GM19324 (cell line): ENCODE measurements around the gene TROAP.
A peak's percentile ranks its signal among the peaks of the same experiment; 100 is the strongest.
"Not testable (repeated sequence)": the region's sequence is repeated elsewhere in the genome, so short reads cannot be mapped to it uniquely, and the experiment has no call there.

Source experiments
- ATAC-seq: cut with Tn5 transposase; IDR thresholded peaks from one replicate; pipeline ENCODE4 v1.9.1; 2021; ENCODE audit warnings: mild to moderate bottlenecking, moderate library complexity; ENCODE audit not compliant: unreplicated experiment, low FRiP score

The TROAP gene

DNA sequence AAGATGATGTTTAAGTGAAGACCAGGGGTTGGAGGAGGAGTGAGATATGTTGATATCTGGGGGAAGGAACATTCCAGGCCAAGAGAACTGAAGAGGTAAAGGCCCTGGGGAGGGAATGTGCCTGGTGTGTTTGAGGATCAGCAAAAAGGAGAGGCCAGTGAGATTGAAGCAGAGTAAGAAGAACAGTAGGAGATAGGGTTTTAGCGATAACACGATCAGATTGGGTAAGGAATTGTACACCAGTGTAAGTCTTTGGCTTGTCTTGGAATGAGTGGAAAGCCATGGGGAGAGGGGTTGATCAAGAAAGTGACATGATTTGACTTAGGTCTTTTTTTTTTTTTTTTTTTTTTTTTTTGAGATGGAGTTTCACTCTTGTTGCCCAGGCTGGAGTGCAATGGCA, 4.8 kb downstream of the TROAP start:
- no peak for ATAC-seq

DNA sequence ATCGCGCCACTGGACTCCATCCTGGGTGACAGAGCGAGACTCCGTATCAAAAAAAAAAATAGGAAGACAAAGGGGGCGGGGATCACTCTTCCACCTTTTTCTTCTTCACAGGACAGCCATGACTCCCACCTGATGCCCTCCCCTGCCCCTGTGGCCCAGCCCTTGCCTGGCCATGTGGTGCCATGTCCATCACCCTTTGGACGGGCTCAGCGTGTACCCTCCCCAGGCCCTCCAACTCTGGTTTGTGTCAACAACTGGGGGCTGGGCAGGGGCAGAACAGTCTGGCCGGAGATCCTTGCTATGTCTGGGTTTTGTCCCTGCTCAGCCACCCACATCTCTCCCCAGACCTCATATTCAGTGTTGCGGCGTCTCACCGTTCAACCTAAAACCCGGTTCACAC, 5.8 kb downstream of the TROAP start:
- no peak for ATAC-seq

GRCh38 chr12:49330032-49330619, 7.1 kb downstream of the TROAP start:
- ATAC-seq = no peak

GRCh38 chr12:49330631-49331379, 7.8 kb downstream of the TROAP start:
- no peak for ATAC-seq

DNA sequence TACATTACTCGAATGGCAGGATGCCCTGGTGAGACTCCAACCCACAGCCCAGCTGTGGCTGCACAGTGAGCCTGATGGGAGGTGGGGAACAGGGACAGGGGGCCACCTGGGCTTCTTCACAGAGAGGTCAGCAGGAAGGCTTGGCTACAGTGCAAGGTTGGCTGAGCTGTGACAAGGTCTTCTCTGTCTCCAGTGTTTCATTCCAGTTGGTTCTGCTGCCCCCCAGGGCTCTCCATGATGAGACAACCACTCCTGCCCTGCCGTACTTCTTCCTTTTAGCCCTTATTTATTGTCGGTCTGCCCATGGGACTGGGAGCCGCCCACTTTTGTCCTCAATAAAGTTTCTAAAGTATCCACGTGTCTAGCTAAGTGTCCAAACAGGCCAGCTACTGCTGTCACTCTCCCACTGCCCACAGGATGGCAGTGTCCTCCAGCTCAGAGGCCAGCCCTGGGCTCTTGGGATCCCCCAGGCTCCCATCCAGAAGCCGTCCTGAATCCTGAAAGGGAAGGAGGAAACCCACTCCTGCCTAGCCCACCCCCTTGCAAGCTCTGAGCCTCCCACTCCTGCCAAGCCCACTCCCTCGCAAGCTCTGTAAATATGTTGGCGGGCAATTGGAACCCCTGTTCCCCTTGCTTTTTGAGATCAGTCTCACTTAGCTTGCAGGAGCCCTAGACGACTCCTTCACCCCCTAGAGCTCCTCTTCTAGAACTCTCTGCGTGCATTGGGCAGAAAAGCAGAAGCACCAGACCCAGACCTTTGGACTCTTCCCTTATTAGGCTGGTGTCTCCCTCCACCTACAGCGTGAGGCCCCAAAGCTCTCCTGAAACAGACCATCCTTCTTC, 8.5 kb downstream of the TROAP start:
- no peak for ATAC-seq

GRCh38 chr12:49332441-49332861, 9.4 kb downstream of the TROAP start:
- ATAC-seq = no peak

GRCh38 chr12:49332891-49333371, 9.9 kb downstream of the TROAP start:
- no peak for ATAC-seq

DNA sequence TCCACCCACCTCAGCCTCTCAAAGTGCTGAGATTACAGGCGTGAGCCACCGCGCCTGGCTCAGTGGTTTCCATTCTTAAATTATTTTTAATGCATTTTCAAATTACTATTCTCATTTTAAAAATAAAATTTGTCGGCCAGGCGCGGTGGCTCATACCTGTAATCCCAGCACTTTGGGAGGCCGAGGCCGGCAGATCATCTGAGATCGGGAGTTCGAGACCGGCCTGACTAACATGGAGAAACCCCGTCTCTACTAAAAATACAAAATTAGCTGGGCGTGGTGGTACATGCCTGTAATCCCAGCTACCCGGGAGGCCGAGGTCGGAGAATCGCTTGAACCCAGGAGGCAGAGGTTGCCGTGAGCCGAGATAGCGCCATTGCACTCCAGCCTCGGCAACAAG, 10.7 kb downstream of the TROAP start:
- not testable (repeated sequence) for ATAC-seq

DNA sequence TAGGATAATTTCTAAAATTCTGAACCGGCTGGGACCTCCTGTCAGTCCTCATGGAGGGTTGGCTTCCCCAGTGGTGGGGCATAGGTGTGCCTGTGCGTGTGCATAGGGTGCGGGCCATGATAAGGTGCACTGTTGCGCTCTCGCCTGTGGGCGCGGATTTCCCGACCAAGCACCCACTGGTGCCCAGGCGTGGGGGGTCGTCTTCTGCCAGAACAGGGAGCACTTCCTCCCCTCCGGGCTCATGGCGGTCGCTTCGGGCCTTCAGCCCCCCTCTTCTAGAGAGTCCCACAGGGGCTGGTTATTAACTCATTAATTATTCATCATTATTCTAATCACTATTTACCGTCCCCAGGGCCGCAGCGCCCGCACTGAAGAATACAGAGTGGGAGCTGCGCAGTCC, 11.2 kb downstream of the TROAP start:
- no peak for ATAC-seq

DNA sequence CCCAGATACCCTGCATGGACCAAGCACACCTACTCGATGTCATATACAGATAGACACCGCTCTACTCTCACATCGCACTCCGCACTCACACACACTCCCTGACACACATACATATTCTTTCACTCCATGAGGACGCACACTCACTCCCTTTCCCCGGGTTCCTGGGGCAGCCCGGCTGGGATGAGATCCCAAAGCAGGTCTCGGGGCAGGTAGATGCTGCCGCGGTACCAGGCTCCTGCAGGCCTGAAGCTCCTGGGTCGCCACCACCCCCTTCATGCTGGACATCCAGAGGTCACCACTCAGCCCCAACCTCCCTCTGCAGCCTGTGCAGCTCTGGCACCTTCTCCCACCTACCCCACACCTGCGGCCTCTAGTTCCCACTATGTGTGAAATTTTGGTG, 11.6 kb downstream of the TROAP start:
- ATAC-seq = no peak

GRCh38 chr12:49335118-49335954, 12.3 kb downstream of the TROAP start:
- no peak for ATAC-seq

- ATAC-seq = no peak
Observed at GRCh38 chr12:49335955-49336644, 13.0 kb downstream of the TROAP start.

DNA sequence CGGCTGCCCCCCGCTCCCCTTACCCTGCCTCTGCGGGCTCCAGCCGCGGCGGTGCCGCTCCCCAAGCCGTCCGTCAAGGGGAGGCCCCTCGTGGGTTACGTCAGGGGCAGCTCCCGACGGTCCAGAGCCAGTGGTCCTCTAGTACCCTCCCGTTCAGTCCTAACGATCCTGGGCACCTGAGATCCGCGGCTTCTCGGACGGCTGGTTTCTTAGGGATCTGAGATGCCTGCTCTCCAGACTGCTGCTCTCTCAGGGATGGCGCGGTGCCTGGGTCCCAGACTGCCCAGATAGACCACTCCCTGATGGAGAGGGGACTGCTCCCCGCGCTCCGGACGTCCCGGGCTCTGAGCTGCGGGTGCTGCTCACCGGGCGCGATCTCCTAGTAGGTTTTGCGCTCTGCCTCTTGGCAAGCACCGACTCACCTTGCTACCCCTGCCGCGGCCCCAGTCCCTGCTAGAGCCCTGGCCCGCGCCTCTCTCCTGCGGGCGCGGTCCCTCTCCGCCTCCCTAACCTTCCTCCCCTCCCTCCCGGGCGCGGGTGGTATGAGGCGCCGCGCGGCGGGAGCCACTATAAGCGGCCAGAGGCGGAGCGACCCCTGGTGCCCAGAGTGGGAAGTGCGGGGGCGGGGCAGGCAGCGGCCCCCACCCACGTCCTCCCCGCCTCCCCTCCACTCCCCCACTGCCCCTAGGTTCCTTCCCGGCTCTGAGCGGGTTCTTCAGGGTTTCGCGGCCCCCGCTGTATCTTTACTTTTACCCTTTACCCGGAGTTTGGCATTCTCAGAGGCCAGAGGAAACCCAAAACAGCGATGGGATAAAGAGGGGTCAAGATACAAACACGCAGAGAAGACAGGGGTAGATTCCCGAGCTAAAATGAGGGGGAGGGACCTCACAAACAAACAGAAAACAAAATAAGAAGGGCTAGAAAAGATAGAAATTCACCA, 13.9 kb downstream of the TROAP start, which contains the start of gene C1QL4:
Gene C1QL4, minus strand, starts transcription at position 544 of the 940 bp plus-strand sequence. CDS start 711 bp downstream, outside the sequence.
- ATAC-seq = peak; percentile 51

GRCh38 chr12:49338830-49339463, 15.9 kb downstream of the TROAP start:
- ATAC-seq = no peak

- no peak for ATAC-seq
Observed at GRCh38 chr12:49339464-49339861, 16.4 kb downstream of the TROAP start.

DNA sequence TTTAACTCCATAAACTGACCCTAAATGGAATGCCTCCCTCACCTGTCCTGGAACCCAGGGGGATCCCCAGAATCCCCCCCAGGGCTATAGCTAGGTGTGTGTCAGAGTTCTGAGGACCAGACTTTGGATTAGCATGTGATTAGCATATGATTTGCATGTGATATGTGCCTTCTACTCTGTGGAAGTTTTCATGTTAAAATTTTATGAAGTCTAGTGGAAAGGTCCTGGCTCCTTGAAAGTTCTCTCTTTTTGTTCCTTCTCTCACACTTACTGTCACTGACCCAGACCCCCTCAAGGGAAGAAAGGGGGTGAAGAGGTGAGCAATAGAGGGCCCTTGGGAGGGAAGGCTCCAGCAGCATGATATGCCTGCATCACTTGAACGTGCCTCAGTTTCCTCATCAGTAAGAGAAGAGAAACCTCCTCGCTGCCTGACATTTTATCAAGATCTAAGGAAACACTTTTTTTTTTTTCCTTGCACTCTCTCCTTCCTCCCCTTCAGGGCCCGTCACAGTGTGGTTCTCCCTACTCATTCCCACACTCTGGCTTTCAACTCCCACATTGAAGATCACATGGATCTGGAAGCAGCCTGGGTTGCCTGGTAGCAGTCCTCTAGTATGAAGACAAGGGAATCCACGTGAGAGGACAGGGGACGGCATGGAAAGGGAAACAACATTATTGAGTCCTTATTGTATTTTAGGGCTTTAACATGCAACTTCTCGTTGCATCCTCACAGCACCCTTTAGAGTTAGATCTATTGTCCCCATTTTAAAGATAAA, 17.2 kb downstream of the TROAP start:
- ATAC-seq = no peak
